Prostate gland (tissue), 2 donors: ENCODE measurements around the gene MTFP1.

Experiments
- POLR2A ChIP-seq: fragments of 450-650 bp; IDR thresholded peaks from one replicate; pipeline ENCODE4 v1.6.1; 2016; ENCODE audit warnings: antibody characterized with exemption, mild to moderate bottlenecking
- POLR2AphosphoS5 ChIP-seq: sonication (generic); formaldehyde crosslinking; IDR thresholded peaks from one replicate; pipeline ENCODE4 v1.6.1; 2017; ENCODE audit warnings: antibody characterized with exemption
- TF ChIP-seq, protein P1 (sequence below), 4 experiments: fragments of 200-600 bp in 2 of 4; fragments of 450-650 bp in 2 of 4; sonication (generic) in 2 of 4; IDR thresholded peaks; 1 replicate in 3 of 4; 2 replicates in 1 of 4; pipeline ENCODE4 v1.5.1; 2016 to 2019; ENCODE audit warnings: antibody characterized with exemption in 4 of 4, mild to moderate bottlenecking in 2 of 4, moderate library complexity in 2 of 4

DNA sequence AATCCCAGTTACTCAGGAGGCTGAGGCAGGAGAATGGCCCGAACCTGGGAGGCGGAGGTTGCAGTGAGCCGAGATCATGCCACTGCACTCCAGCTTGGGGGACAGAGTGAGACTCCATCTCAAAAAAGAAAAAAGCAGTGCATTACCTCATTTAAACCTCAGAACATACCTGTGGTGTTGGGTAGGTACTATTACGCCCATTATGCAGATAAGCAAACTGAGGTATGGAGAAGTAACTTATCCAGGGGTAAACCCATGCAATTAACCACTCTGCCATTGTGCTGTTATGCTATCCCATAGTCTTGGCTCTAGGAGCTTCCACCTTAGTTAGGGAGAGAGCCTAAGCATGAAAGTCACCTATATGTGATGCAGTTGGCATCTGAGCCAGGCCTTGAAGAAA is 48.6 kb downstream of the MTFP1 start:
- TF ChIP-seq, protein P1, sequence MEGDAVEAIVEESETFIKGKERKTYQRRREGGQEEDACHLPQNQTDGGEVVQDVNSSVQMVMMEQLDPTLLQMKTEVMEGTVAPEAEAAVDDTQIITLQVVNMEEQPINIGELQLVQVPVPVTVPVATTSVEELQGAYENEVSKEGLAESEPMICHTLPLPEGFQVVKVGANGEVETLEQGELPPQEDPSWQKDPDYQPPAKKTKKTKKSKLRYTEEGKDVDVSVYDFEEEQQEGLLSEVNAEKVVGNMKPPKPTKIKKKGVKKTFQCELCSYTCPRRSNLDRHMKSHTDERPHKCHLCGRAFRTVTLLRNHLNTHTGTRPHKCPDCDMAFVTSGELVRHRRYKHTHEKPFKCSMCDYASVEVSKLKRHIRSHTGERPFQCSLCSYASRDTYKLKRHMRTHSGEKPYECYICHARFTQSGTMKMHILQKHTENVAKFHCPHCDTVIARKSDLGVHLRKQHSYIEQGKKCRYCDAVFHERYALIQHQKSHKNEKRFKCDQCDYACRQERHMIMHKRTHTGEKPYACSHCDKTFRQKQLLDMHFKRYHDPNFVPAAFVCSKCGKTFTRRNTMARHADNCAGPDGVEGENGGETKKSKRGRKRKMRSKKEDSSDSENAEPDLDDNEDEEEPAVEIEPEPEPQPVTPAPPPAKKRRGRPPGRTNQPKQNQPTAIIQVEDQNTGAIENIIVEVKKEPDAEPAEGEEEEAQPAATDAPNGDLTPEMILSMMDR (IDR thresholded peaks at IDR 0.05), result no peak
- TF ChIP-seq POLR2A (no peak), POLR2AphosphoS5 (no peak)
